GM12891 (cell line): Measurements from ENCODE around the gene CARD9.

Source experiments
- DNase-seq: peaks from one replicate; pipeline ENCODE4 v3.0.0; 2011; ENCODE audit warnings: low spot score; ENCODE audit not compliant: insufficient read length
- FAIRE-seq: peaks from 2 replicates; lab custom pipeline; 2011; peaks lifted over from hg19 to GRCh38; lab: Jason Lieb, UNC
- PAX5 ChIP-seq: IDR thresholded peaks from 2 replicates; pipeline ENCODE4 v1.6.1; 2011; ENCODE audit warnings: low read length, moderate library complexity, mild to moderate bottlenecking; ENCODE audit not compliant: insufficient read depth, severe bottlenecking
- POLR2A ChIP-seq: IDR thresholded peaks from 2 replicates; pipeline ENCODE4 v1.6.1; 2011; ENCODE audit warnings: low read depth, low read length, control low read depth
- POLR2AphosphoS5 ChIP-seq: IDR thresholded peaks from 2 replicates; pipeline ENCODE4 v1.6.1; 2011; ENCODE audit warnings: low read depth, low read length, control low read depth
- POU2F2 ChIP-seq: IDR thresholded peaks from 2 replicates; pipeline ENCODE4 v1.6.1; 2011; ENCODE audit warnings: low read depth, mild to moderate bottlenecking, control low read depth, low read length, moderate library complexity
- SPI1 ChIP-seq: IDR thresholded peaks from 2 replicates; pipeline ENCODE4 v1.6.1; 2011; ENCODE audit warnings: low read depth, low read length, control low read depth
- TAF1 ChIP-seq: IDR thresholded peaks from 2 replicates; pipeline ENCODE4 v1.6.1; 2011; ENCODE audit warnings: low read depth, low read length, control low read depth

The CARD9 gene

DNA sequence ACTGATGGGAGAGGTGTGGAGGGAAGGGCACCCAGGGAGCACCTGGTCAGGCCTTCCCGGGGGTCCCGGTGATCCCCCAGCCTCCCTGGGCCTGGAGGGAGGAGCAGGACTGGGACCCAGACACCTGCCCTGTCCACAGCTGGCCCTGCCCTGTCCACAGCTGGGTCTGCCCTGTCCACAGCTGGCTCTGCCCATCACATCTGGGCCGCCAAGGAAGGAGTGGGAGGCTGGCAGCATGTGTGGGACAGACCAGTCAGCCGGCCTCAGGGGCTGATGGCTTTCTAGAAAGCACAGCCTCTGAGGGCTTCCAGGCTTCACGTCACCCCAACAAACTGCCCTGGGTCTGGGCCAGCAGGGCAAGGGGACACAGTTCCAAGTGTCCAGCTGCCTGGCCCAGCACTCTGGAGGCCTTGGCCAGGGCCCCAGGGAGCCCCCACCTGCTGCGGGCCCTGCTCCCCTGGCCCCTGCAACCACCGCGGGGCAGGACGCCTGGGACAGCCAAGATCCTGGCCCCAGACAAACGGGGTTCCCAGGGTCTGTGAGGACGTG, 22.1 kb downstream of the CARD9 start:
- no peak for FAIRE-seq
- TF ChIP-seq SPI1 (no peak), POLR2AphosphoS5 (no peak), POLR2A (no peak), POU2F2 (no peak), PAX5 (no peak), TAF1 (no peak)

DNA sequence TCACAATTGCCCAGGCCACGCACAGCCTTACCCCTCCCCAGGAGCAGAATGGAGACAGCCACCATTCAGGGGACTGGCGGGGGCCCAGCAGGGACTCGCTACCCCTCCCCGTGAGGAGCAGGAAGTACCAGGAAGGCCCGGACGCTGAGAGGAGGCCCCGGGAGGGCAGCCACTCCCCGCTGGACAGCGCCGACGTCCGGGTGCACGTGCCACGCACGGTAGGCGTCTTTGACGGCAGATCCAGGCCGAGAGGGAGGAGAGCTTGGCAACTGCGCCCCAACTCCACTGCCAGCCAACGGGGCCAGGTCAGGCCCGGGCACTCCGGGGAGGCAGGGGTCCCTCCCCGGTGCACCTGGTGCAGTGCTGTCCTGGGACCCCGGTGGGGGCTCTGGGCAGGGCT, 23.9 kb downstream of the CARD9 start:
- TF ChIP-seq PAX5 (no peak), SPI1 (no peak), POLR2AphosphoS5 (no peak), POLR2A (no peak), POU2F2 (no peak), TAF1 (no peak)
- no peak for FAIRE-seq
- DNase-seq = no peak

More for the DNA sequence above, 22.1 kb downstream of the CARD9 start:
- no peak for DNase-seq

DNA sequence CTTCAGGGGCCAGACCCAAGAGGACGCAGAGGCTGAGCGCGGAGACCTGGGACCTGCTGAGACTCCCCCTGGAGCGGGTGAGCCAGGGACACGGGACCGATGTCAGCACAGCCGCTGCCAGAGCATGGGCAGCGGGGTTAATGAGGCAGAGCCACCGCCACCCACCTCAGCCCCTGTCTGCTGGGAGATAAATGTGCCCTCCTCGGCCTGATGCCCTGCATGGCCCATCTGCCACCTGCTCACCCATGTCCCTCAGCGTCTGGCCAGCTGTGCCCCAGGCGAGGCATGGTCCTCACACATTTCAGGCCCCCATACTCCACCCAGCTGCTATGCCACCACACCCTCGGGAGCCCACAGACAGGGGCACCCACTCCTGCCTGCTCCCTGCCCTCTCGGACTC, 24.8 kb downstream of the CARD9 start:
- FAIRE-seq (no peak), DNase-seq (no peak)
- TF ChIP-seq SPI1 = no peak

DNA sequence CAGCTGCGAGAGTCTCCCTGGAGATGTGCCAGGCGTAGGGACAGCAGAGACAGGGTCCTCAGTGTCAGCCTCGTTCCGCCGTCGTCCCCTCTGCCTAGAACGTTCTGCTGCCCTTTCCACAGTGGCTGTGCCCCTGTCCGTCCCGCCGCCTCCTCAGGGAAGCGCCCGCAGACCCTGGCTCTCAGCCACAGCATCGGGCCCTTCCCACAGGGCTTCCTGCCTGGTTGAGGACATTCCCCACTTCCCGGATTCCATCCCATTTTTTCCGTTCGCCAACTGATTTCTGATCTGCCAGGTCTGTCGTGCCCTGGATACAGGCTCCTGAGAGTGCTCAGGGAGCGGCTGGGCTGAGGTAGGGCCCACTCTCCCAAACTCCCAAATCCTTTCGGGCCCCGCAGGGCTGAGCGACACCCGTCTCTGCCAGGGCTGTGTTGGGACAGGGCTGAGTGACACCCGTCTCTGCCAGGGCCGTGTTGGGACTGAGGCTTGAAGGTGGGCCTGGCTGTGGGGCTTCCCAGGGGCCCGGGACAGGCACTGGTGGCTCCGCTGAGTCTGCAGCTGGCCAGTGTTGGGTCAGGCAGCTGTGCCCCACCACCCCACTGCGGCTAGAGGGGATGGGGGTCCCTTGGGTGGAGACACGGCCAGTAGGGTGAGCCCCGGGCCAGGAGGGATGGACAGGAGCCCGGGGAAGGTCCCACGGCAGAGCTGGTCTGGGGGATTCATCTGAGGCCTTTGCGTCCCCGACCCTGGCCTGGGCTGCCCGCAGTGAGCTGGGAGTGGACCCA, 25.8 kb downstream of the CARD9 start:
- no peak for TF ChIP-seq POLR2A
- no peak for TF ChIP-seq TAF1
- no peak for TF ChIP-seq SPI1
- TF ChIP-seq PAX5 = no peak
- TF ChIP-seq POU2F2 = no peak
- TF ChIP-seq POLR2AphosphoS5 = no peak
- no peak for FAIRE-seq
- DNase-seq = no peak

DNA sequence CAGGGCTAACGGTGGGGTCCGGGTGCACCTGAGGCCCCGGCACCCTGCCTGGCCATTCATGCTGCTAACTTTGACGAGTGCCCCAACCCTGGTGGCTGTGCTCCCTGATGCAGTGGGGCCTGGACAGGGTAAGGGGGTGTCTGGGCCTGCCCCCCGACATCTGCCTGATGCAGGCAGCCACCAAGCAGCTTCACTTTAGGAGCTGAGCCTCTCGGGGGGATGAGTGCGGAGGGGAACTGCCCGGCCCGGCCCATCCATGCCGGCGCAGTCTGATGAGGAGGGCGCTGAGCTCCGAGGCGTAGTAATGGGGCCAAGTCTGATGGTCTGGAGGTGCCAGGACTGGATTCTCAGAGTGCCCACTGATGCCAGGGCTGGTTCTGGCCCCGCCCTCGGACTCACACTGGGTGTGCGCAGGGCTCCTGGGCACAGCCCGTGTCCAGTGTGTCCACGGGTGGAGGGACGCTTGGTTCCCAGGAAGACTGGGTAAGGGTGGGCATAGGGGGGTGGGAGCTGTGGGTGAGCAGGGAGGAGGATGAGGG, 26.5 kb downstream of the CARD9 start:
- no peak for DNase-seq
- no peak for FAIRE-seq

DNA sequence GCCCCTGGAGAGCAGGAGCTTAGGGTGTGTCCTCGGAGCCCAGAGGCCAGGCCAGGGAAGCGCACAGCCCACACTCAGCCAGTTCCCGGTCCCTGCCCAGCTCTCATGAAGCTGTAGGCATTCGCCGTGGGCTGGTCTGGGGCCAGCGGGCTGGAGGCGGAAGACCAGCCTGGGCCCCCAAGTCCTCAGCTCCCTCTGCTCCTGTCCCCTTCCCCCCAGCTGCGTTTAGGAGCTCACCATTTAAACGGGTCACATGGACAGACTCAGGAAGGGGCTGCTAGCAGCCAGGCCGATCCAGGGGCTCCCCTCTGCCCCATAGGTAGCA, 27.4 kb downstream of the CARD9 start:
- no peak for FAIRE-seq
- no peak for TF ChIP-seq POLR2A
- no peak for TF ChIP-seq POLR2AphosphoS5
- no peak for TF ChIP-seq TAF1
- no peak for TF ChIP-seq PAX5
- no peak for TF ChIP-seq SPI1
- TF ChIP-seq POU2F2 = no peak
- no peak for DNase-seq

More for the DNA sequence above, 26.5 kb downstream of the CARD9 start:
- TF ChIP-seq POU2F2 (no peak), PAX5 (no peak), TAF1 (no peak), POLR2A (no peak), SPI1 (no peak), POLR2AphosphoS5 (no peak)

DNA sequence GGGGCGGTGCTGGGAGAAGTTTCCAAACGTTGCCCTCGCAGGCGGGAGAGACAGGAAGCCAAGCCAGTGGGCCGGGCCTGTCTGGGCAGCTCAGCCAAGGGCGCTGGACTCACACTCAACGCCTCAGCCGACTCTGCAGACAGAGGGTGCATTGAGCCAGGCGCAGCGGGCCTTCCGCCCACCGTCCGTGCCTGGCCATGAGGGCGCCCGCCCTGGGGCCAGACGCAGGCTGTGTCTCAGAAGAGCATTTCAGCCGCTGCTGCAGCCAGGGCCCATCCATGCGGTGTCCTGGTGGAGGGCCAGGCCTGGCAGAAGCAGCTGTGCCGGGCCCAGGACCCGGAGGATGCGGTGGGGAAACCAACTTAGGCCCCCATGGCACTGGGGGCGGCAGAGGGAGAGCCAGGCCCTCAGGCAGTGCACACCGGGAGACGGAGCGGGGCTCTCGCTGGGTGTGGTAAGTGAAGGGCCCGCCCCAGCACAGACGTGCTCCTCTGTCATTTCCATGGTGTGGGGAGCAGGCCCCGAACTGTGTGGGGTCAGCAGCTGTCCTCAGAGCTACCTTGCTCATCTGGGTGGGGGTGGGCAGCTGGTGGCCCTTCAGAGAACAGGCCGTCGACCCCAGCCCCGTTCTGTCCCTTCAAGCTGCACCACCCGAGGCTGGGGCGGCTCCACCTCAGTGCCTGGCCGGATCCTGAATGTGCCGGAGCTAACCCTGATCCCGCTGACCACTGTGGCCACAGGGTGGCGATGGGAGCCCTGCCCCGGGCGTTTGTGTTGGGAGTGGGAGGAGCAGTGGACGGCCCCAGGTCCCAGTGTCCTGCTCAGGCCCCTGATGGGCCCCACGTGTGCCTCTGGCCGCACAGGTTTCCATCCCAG, 27.9 kb downstream of the CARD9 start:
- no peak for FAIRE-seq
- no peak for TF ChIP-seq PAX5
- no peak for TF ChIP-seq POU2F2
- no peak for TF ChIP-seq TAF1
- no peak for TF ChIP-seq SPI1
- TF ChIP-seq POLR2AphosphoS5 = no peak
- no peak for TF ChIP-seq POLR2A
- DNase-seq = no peak

DNA sequence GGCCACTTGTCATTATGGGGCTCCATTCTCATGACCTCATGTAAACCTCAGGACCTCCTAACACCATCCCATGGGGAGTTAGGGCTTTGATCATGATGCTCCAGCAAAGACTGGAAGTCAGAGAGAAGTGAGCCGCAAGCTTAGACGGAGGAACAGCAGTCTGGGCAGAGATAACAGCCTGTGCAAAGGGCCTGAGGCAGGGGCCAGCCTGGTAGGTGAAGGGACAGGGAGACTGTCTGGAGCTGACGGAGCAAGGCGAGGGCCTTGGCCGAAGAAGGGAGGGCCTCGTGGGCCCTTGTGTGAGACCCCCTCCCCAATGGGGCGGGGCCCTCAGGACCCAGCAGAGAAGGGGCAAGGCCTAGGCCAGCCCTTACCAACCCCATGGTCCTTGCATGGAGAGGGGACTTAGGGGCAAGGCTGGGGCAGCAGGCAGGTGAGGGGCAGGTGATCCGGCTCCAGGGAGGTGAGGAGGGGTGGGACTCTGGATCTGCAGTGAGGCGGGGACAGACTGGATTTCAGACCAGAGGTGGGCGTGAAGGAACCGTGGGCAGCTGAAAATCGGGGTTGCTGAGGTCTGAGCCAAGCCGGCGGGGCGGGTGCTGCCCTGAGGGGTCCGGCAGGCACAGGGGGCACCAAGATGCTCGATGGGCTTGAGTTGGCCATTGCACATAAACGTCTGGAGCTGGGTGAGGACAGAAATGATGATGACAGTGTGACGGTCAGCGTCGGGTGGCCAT, 28.8 kb downstream of the CARD9 start:
- TF ChIP-seq TAF1 = no peak
- no peak for TF ChIP-seq POLR2A
- TF ChIP-seq POLR2AphosphoS5 = no peak
- FAIRE-seq (no peak), DNase-seq (no peak)

DNA sequence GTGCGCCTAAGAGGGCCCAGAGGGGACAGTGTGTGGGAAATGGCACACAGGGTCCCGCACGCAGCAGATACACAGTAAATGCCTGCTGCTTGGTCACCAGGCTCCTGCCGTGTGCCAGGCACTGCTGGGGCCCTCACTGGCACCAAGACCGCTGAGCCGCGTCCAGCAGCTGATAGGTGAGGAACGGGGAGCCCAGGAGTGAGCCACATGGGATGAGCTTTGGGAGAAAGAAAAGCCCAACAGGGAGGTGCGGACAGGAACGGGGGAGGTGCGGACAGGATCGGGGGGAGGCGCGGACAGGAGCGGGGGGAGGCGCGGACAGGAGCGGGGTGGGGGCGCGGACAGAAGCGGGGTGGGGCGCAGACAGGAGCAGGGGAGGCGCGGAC, 29.6 kb downstream of the CARD9 start:
- DNase-seq (no peak), FAIRE-seq (no peak)
- TF ChIP-seq TAF1 (no peak), SPI1 (no peak)
